GM20431 (cell line): ENCODE data around the gene PCDHB8.
"Not testable (repeated sequence)": the region's sequence is repeated elsewhere in the genome, so short reads cannot be mapped to it uniquely, and the experiment has no call there.

Experiments
- in situ Hi-C: fragments of 300-500 bp; cut with MseI, MboI; formaldehyde crosslinking; loops from one replicate; pipeline ENCODE4 v1.15.0; 2020; ENCODE audit warnings: low sequenced_read_pairs; ENCODE audit not compliant: unreplicated experiment

The PCDHB8 gene

GRCh38 chr5:141223112-141223783, 45.7 kb downstream of the PCDHB8 start, which contains the start of gene PCDHB14:
Gene PCDHB14 (plus strand): TSS chr5:141223343. CDS start chr5:141223506, 163 bp downstream.
- in situ Hi-C loops: no loop called here

- in situ Hi-C loops: not testable (repeated sequence)
Observed at GRCh38 chr5:141224844-141225243, 47.3 kb downstream of the PCDHB8 start.

DNA sequence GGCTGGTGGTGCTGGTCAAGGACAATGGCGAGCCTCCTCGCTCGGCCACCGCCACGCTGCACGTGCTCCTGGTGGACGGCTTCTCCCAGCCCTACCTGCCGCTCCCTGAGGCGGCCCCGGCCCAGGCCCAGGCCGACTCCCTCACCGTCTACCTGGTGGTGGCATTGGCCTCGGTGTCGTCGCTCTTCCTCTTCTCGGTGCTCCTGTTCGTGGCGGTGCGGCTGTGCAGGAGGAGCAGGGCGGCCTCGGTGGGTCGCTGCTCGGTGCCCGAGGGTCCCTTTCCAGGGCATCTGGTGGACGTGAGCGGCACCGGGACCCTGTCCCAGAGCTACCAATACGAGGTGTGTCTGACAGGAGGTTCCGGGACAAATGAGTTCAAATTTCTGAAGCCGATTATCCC, 47.8 kb downstream of the PCDHB8 start:
- in situ Hi-C loops: not testable (repeated sequence)
